Loucy (cell line): ENCODE results near the gene ZSCAN4.

Experiments
- H2AFZ ChIP-seq: fragments of 200-600 bp; sonication (generic); 2 replicates; pipeline ENCODE4 v1.6.0; 2016; ENCODE audit warnings: antibody characterized with exemption, mild to moderate bottlenecking, low read length, moderate library complexity
- H3F3A ChIP-seq: fragments of 200-600 bp; 2 replicates; pipeline ENCODE4 v1.6.0; 2016; ENCODE audit warnings: antibody characterized with exemption, low read depth, mild to moderate bottlenecking
- H3K27me3 ChIP-seq: fragments of 200-600 bp; sonication (generic); 2 replicates; pipeline ENCODE4 v1.6.1; 2014; ENCODE audit warnings: low read length, mild to moderate bottlenecking; ENCODE audit not compliant: insufficient read depth, poor library complexity, severe bottlenecking
- H3K36me3 ChIP-seq: fragments of 200-600 bp; sonication (generic); 2 replicates; pipeline ENCODE4 v1.6.1; 2016; ENCODE audit warnings: low read length; ENCODE audit not compliant: insufficient read depth
- H3K4me1 ChIP-seq: fragments of 200-600 bp; sonication (generic); 2 replicates; pipeline ENCODE4 v1.5.1; 2014; ENCODE audit warnings: low read length, mild to moderate bottlenecking; ENCODE audit not compliant: insufficient read depth, poor library complexity, severe bottlenecking
- H3K4me2 ChIP-seq: fragments of 200-600 bp; sonication (generic); 2 replicates; pipeline ENCODE4 v1.6.0; 2014; ENCODE audit warnings: antibody characterized with exemption, low read length, low read depth, mild to moderate bottlenecking; ENCODE audit not compliant: poor library complexity, severe bottlenecking
- H3K4me3 ChIP-seq: fragments of 200-600 bp; sonication (generic); 2 replicates; pipeline ENCODE4 v1.5.1; 2014; ENCODE audit warnings: low read length, mild to moderate bottlenecking, mixed read lengths; ENCODE audit not compliant: poor library complexity, severe bottlenecking
- H3K79me2 ChIP-seq: fragments of 200-600 bp; sonication (generic); 2 replicates; pipeline ENCODE4 v1.6.1; 2014; ENCODE audit warnings: low read length; ENCODE audit not compliant: insufficient read depth
- H3K9ac ChIP-seq: fragments of 200-600 bp; sonication (generic); 2 replicates; pipeline ENCODE4 v1.6.0; 2014; ENCODE audit warnings: mild to moderate bottlenecking, low read depth, low read length, moderate library complexity; ENCODE audit not compliant: poor library complexity, severe bottlenecking
- H3K9me2 ChIP-seq: fragments of 200-600 bp; sonication (generic); replicated peaks from 2 replicates; pipeline ENCODE4 v1.6.1; 2016; ENCODE audit warnings: low read depth, low read length, mixed read lengths
- H3K9me3 ChIP-seq: fragments of 200-600 bp; sonication (generic); 2 replicates; pipeline ENCODE4 v1.6.1; 2014; ENCODE audit warnings: mild to moderate bottlenecking, antibody characterized with exemption, low read length, low read depth; ENCODE audit not compliant: insufficient read depth
- H4K20me1 ChIP-seq: fragments of 200-600 bp; sonication (generic); 2 replicates; pipeline ENCODE4 v1.6.0; 2014; ENCODE audit warnings: antibody characterized with exemption, low read length, mild to moderate bottlenecking; ENCODE audit not compliant: insufficient read depth, poor library complexity, severe bottlenecking
- CTCF ChIP-seq: fragments of 200-600 bp; sonication (generic); conservative IDR thresholded peaks from 2 replicates; pipeline ENCODE4 v1.5.1; 2014; ENCODE audit warnings: mild to moderate bottlenecking, antibody characterized with exemption, low read length
- EZH2phosphoT487 ChIP-seq: fragments of 200-600 bp; IDR thresholded peaks from 2 replicates; pipeline ENCODE4 v1.6.1; 2018; ENCODE audit warnings: antibody characterized with exemption, mild to moderate bottlenecking, moderate library complexity, borderline replicate concordance

The ZSCAN4 gene

DNA sequence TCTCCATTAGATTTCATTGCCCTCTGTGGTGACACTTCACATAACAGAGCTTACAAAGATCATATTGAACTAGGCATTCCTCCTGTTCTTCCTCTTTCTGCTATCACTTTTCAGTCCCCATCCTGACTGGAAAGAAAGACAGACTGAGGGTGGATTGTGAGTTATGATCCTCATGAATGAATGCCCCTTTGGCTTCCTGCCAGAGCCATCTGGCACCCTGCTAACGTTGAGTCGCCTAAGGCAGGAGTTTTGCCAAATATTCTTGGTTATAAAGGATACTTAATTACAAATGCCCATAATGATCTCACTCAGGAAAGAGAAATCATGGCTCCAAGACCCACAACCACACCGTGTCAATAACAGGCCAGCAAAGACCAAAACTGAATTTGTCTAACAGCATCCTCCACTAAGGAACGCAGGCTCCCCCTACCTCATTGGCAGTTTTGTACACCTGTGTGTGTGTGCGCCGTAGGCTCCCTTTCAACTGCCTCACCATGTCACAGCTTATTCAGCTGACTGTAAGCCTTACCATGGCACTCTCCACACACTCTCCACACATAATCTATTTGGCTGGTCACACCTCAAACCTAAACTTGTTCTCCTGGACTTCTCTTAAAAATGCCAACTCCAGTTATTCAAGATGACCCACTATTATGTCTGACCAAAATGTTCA lies 20.3 kb upstream of the ZSCAN4 start:
- H4K20me1 ChIP-seq: no peaks in the 10 kb centered on the region
- H3K9ac ChIP-seq: no peak overlapping the region
- H3K4me2 ChIP-seq: no peak overlapping the region
- H3K79me2 ChIP-seq: no peaks in the 10 kb centered on the region
- H3K27me3 ChIP-seq: no peaks in the 10 kb centered on the region
- H3K9me2 ChIP-seq: no peaks in the 10 kb centered on the region
- H3K4me1 ChIP-seq: peaks cover 20% of the 10 kb centered on the region
- no peaks in the 10 kb centered on the region for H3K9me3 ChIP-seq
- no peak overlapping the region for H3K4me3 ChIP-seq
- no peaks in the 10 kb centered on the region for H3F3A ChIP-seq
- no peaks in the 10 kb centered on the region for H3K36me3 ChIP-seq
- TF ChIP-seq EZH2phosphoT487: no peak
- TF ChIP-seq CTCF: no peak
- H2AFZ ChIP-seq: no peak overlapping the region

DNA sequence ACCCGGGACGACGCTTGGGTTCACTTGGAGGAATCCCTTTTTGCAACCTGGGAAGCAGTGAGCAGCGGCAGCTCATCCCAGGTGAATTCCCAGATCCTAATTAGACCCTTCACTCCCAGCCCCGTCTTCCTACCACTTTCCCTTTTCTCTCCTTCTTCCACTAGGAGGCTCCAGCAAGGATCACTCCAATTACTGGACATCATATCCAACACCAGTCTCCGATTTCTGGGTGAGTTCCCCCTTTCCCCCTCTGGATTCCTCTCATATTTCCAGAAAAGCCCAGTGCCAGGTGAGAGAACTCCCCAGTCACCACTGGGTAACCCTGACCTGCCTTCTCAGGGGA lies 17.1 kb upstream of the ZSCAN4 start:
- no peaks in the 10 kb centered on the region for H3K9me3 ChIP-seq
- H3K9me2 ChIP-seq: no peaks in the 10 kb centered on the region
- no peaks in the 10 kb centered on the region for H3K36me3 ChIP-seq
- H3K4me3 ChIP-seq: peak overlapping the region; percentile 30
- no peaks in the 10 kb centered on the region for H3K79me2 ChIP-seq
- H3F3A ChIP-seq: no peaks in the 10 kb centered on the region
- peak overlapping the region; percentile 51 for H3K4me2 ChIP-seq
- H2AFZ ChIP-seq: no peak overlapping the region
- no peaks in the 10 kb centered on the region for H3K27me3 ChIP-seq
- TF ChIP-seq CTCF (no peak), EZH2phosphoT487 (no peak)
- peaks cover 20% of the 10 kb centered on the region for H3K4me1 ChIP-seq
- peak overlapping the region; percentile 61 for H3K9ac ChIP-seq
- H4K20me1 ChIP-seq: no peaks in the 10 kb centered on the region

DNA sequence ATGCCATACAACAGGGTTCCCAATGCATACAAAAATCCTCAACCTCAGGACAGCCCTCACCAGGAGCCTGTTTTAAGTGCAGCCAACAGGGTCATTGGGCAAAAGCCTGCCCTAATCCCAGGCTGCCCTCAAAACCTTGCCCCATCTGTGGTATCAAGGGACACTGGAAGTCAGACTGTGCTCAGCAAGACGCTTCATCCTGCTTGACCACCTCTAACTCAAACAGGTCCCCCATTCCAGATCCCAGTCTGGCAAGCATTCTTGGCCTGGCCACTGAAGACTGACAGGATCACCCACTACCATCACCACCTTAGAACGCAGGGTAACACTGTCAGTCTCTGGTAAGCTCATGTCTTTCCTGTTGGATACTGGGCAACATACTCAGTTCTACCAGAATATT lies 15.0 kb upstream of the ZSCAN4 start:
- H3K9me3 ChIP-seq: no peaks in the 10 kb centered on the region
- H3K4me2 ChIP-seq: no peak overlapping the region

More for the DNA sequence above, 15.0 kb upstream of the ZSCAN4 start:
- no peaks in the 10 kb centered on the region for H3F3A ChIP-seq
- no peaks in the 10 kb centered on the region for H3K9me2 ChIP-seq
- no peaks in the 10 kb centered on the region for H3K79me2 ChIP-seq
- H3K4me3 ChIP-seq: no peak overlapping the region
- TF ChIP-seq EZH2phosphoT487: no peak
- no peak for TF ChIP-seq CTCF
- H4K20me1 ChIP-seq: no peaks in the 10 kb centered on the region
- H3K4me1 ChIP-seq: peaks cover 20% of the 10 kb centered on the region
- H2AFZ ChIP-seq: no peak overlapping the region
- no peaks in the 10 kb centered on the region for H3K36me3 ChIP-seq
- H3K9ac ChIP-seq: no peak overlapping the region
- no peaks in the 10 kb centered on the region for H3K27me3 ChIP-seq
